WERI-Rb-1 (cell line): ENCODE data around the gene AMIGO2.
"Not testable (repeated sequence)": the region's sequence is repeated elsewhere in the genome, so short reads cannot be mapped to it uniquely, and the experiment has no call there.

Experiments used
- DNase-seq: peaks from one replicate; pipeline ENCODE4 v3.0.0-alpha.2; 2020
- H3K27ac ChIP-seq: fragments of 250-450 bp; sonication (Bioruptor Pico); 2 replicates; pipeline ENCODE4 v1.5.1; 2020; ENCODE audit warnings: mild to moderate bottlenecking, moderate library complexity
- H3K27me3 ChIP-seq: fragments of 250-450 bp; sonication (Bioruptor Pico); 2 replicates; pipeline ENCODE4 v1.5.1; 2021; ENCODE audit warnings: mild to moderate bottlenecking, low read depth, moderate library complexity; ENCODE audit not compliant: insufficient read depth, severe bottlenecking
- H3K36me3 ChIP-seq: fragments of 250-450 bp; sonication (Bioruptor Pico); 2 replicates; pipeline ENCODE4 v1.5.1; 2020; ENCODE audit warnings: mild to moderate bottlenecking, moderate library complexity
- H3K4me3 ChIP-seq: 2 replicates; pipeline ENCODE4 v1.5.1; 2011; ENCODE audit warnings: low read depth, mild to moderate bottlenecking, control low read depth, low read length
- H3K9me3 ChIP-seq: fragments of 250-450 bp; sonication (Bioruptor Pico); 2 replicates; pipeline ENCODE4 v1.5.1; 2021; ENCODE audit warnings: mild to moderate bottlenecking, moderate library complexity; ENCODE audit not compliant: severe bottlenecking
- TF ChIP-seq, protein P1 (sequence below): IDR thresholded peaks from 2 replicates; pipeline ENCODE4 v1.5.1; 2011; ENCODE audit warnings: low read depth, mild to moderate bottlenecking, control low read depth, inconsistent platforms, low read length

The AMIGO2 gene

GRCh38 chr12:47121146-47121545 lies 41.4 kb upstream of the AMIGO2 start:
- Histone ChIP-seq H3K27me3 (peaks cover 8% of the 10 kb centered on the region), H3K27ac (no peak overlapping the region), H3K9me3 (no peaks in the 10 kb centered on the region), H3K4me3 (no peak overlapping the region), H3K36me3 (no peaks in the 10 kb centered on the region)
- DNase-seq = no peak
- TF ChIP-seq, protein P1, sequence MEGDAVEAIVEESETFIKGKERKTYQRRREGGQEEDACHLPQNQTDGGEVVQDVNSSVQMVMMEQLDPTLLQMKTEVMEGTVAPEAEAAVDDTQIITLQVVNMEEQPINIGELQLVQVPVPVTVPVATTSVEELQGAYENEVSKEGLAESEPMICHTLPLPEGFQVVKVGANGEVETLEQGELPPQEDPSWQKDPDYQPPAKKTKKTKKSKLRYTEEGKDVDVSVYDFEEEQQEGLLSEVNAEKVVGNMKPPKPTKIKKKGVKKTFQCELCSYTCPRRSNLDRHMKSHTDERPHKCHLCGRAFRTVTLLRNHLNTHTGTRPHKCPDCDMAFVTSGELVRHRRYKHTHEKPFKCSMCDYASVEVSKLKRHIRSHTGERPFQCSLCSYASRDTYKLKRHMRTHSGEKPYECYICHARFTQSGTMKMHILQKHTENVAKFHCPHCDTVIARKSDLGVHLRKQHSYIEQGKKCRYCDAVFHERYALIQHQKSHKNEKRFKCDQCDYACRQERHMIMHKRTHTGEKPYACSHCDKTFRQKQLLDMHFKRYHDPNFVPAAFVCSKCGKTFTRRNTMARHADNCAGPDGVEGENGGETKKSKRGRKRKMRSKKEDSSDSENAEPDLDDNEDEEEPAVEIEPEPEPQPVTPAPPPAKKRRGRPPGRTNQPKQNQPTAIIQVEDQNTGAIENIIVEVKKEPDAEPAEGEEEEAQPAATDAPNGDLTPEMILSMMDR = no peak

DNA sequence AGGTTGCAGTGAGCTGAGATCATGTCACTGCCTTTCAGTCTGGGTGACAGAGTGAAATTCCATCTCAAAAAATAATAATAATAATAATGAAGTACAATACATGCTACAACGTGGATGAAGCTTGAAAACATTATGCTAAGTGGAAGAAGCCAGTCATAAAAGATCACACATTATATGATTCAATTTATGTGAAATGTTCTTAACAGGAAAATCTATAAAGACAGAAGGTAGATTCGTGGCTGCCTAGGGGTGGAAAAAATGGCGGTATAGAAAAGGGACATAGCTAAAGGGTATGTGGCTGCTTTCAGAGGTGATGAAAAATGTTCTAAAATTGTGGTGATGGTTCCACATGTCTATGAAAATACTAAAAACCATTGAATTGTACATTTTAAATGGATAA lies 41.0 kb upstream of the AMIGO2 start:
- Histone ChIP-seq H3K9me3 (no peaks in the 10 kb centered on the region), H3K27ac (no peak overlapping the region), H3K27me3 (peaks cover 8% of the 10 kb centered on the region), H3K4me3 (no peak overlapping the region), H3K36me3 (no peaks in the 10 kb centered on the region)
- TF ChIP-seq, protein P1 = no peak
- no peak for DNase-seq

DNA sequence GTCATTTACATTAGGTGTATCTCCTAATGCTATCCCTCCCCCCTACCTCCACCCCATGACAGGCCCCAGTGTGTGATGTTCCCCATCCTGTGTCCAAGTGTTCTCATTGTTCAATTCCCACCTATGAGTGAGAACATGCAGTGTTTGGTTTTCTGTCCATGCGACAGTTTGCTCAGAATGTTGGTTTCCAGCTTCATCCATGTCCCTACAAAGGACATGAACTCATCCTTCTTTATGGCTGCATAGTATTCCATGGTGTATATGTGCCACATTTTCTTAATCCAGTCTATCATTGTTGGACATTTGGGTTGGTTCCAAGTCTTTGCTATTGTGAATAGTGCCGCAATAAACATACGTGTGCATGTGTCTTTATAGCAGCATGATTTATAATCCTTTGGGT lies 37.5 kb upstream of the AMIGO2 start:
- not testable (repeated sequence) for H3K36me3 ChIP-seq, H3K27me3 ChIP-seq

DNA sequence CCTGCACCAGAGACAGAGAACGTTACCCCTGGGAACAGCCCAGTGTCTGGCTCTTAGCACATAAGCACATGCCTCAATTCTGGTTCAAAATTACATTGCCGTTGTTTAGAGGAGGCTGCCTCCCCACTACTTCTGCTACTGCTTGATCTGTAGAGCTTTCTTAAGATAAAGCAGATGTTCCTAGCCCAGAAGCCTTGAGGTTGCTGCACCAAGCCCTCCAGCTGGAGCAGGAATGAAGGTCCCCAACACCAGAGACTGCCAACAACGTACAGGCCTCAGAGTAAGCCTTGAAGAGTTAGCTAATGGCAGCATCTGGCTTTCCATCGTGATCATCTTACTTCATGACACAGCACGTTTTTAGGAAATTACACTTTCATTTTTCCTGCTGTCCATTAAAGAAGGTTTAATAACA lies 34.7 kb upstream of the AMIGO2 start:
- Histone ChIP-seq H3K27me3 (peaks cover 16% of the 10 kb centered on the region), H3K9me3 (no peaks in the 10 kb centered on the region), H3K4me3 (no peak overlapping the region), H3K36me3 (no peaks in the 10 kb centered on the region), H3K27ac (no peak overlapping the region)
- DNase-seq = no peak
- TF ChIP-seq, protein P1 = no peak

More for the DNA sequence above, 37.5 kb upstream of the AMIGO2 start:
- not testable (repeated sequence) for DNase-seq, H3K4me3 ChIP-seq, H3K27ac ChIP-seq, H3K9me3 ChIP-seq

- H3K4me3 ChIP-seq = no peak overlapping the region
- H3K27ac ChIP-seq = no peak overlapping the region
- TF ChIP-seq, protein P1 = no peak
- no peaks in the 10 kb centered on the region for H3K9me3 ChIP-seq
- no peak for DNase-seq
- no peaks in the 10 kb centered on the region for H3K36me3 ChIP-seq
- peaks cover 18% of the 10 kb centered on the region for H3K27me3 ChIP-seq
Measured at GRCh38 chr12:47112679-47113078, 32.9 kb upstream of the AMIGO2 start.

DNA sequence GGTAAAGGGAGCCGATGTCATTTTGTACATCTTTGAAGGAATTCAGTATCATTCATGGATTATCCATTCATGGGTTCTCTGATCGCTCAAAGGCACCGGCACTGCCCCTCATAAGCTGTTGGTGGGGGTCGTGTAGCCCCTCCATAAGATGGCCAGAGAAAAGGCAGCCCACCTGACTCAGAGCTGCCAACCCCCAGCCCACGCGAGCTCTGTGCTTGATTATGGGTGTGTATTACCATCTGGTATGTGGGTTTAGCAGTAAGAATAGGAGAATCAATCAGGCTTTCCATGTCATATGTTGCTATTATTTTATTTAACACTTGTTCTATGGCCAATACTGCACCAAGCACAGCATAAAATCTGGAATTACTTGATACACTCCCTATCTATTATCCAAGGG lies 32.1 kb upstream of the AMIGO2 start:
- TF ChIP-seq, protein P1 = no peak
- no peak for DNase-seq
- peaks cover 26% of the 10 kb centered on the region for H3K27me3 ChIP-seq
- no peaks in the 10 kb centered on the region for H3K36me3 ChIP-seq
- no peaks in the 10 kb centered on the region for H3K9me3 ChIP-seq
- no peak overlapping the region for H3K27ac ChIP-seq
- H3K4me3 ChIP-seq = no peak overlapping the region
